ENCODE measurements around the gene MEOX1. TPM values are rescaled to one million over a fixed set of nuclear protein-coding genes. Genes with fewer than 3 reads are reported as not detected.
"Not testable (repeated sequence)": the region's sequence is repeated elsewhere in the genome, so short reads cannot be mapped to it uniquely, and the experiment has no call there.

Gene MEOX1
- total RNA-seq, 1 donor from 2014 or later: 0.10 TPM

GRCh38 chr17:43602556-43602955, 59.2 kb downstream of the MEOX1 start:
- DNase-seq (ENCODE audit: low spot score); intact Hi-C loops (cut with micrococcal nuclease): not testable (repeated sequence)

GRCh38 chr17:43601280-43602039, 60.3 kb downstream of the MEOX1 start:
- intact Hi-C loops (cut with micrococcal nuclease): no loop called here
- Mint-ChIP-seq H3K27ac (no peak overlapping the region), H3K27me3 (ENCODE audit: insufficient read depth) (peaks cover 6% of the 10 kb centered on the region), H3K36me3 (ENCODE audit: low read depth) (no peaks in the 10 kb centered on the region), H3K9me3 (no peaks in the 10 kb centered on the region), H3K4me3 (no peak overlapping the region), H3K4me1 (ENCODE audit: low read depth) (no peaks in the 10 kb centered on the region)
- no peak for DNase-seq (ENCODE audit: low spot score)

More at GRCh38 chr17:43602556-43602955, 59.2 kb downstream of the MEOX1 start:
- not testable (repeated sequence) for H3K27me3 Mint-ChIP-seq (ENCODE audit: insufficient read depth); H3K27ac Mint-ChIP-seq; H3K36me3 Mint-ChIP-seq (ENCODE audit: low read depth); H3K9me3 Mint-ChIP-seq; H3K4me3 Mint-ChIP-seq; H3K4me1 Mint-ChIP-seq (ENCODE audit: low read depth)

GRCh38 chr17:43599835-43600234, 61.9 kb downstream of the MEOX1 start:
- H3K27me3 Mint-ChIP-seq (ENCODE audit: insufficient read depth): peaks cover 6% of the 10 kb centered on the region
- H3K27ac Mint-ChIP-seq: no peak overlapping the region
- H3K9me3 Mint-ChIP-seq: no peaks in the 10 kb centered on the region
- no peaks in the 10 kb centered on the region for H3K36me3 Mint-ChIP-seq (ENCODE audit: low read depth)
- no peak for DNase-seq (ENCODE audit: low spot score)
- H3K4me1 Mint-ChIP-seq (ENCODE audit: low read depth): no peaks in the 10 kb centered on the region
- intact Hi-C loops (cut with micrococcal nuclease): no loop called here
- no peak overlapping the region for H3K4me3 Mint-ChIP-seq

GRCh38 chr17:43599046-43599395, 62.7 kb downstream of the MEOX1 start:
- H3K36me3 Mint-ChIP-seq (ENCODE audit: low read depth): no peaks in the 10 kb centered on the region
- H3K9me3 Mint-ChIP-seq: no peaks in the 10 kb centered on the region
- intact Hi-C loops (cut with micrococcal nuclease): no loop called here
- DNase-seq (ENCODE audit: low spot score): no peak
- H3K27me3 Mint-ChIP-seq (ENCODE audit: insufficient read depth): peaks cover 6% of the 10 kb centered on the region
- no peaks in the 10 kb centered on the region for H3K4me1 Mint-ChIP-seq (ENCODE audit: low read depth)
- no peak overlapping the region for H3K27ac Mint-ChIP-seq
- H3K4me3 Mint-ChIP-seq: no peak overlapping the region

- Mint-ChIP-seq H3K4me1 (ENCODE audit: low read depth) (no peaks in the 10 kb centered on the region), H3K36me3 (ENCODE audit: low read depth) (no peaks in the 10 kb centered on the region), H3K27me3 (ENCODE audit: insufficient read depth) (peaks cover 6% of the 10 kb centered on the region), H3K9me3 (no peaks in the 10 kb centered on the region), H3K27ac (no peak overlapping the region), H3K4me3 (no peak overlapping the region)
- intact Hi-C loops (cut with micrococcal nuclease): no loop called here
- no peak for DNase-seq (ENCODE audit: low spot score)
Measured at GRCh38 chr17:43598357-43599045, 63.2 kb downstream of the MEOX1 start.

GRCh38 chr17:43597624-43598356, 63.9 kb downstream of the MEOX1 start:
- DNase-seq (ENCODE audit: low spot score): no peak
- H3K36me3 Mint-ChIP-seq (ENCODE audit: low read depth): no peaks in the 10 kb centered on the region
- H3K27ac Mint-ChIP-seq: no peak overlapping the region
- intact Hi-C loops (cut with micrococcal nuclease): no loop called here
- H3K9me3 Mint-ChIP-seq: no peaks in the 10 kb centered on the region
- no peak overlapping the region for H3K4me3 Mint-ChIP-seq
- H3K27me3 Mint-ChIP-seq (ENCODE audit: insufficient read depth): peaks cover 4% of the 10 kb centered on the region
- no peaks in the 10 kb centered on the region for H3K4me1 Mint-ChIP-seq (ENCODE audit: low read depth)

- intact Hi-C loops (cut with micrococcal nuclease): no loop called here
- Mint-ChIP-seq H3K4me3 (no peak overlapping the region), H3K27me3 (ENCODE audit: insufficient read depth) (peaks cover 3% of the 10 kb centered on the region), H3K27ac (no peak overlapping the region), H3K9me3 (no peaks in the 10 kb centered on the region), H3K36me3 (ENCODE audit: low read depth) (no peaks in the 10 kb centered on the region), H3K4me1 (ENCODE audit: low read depth) (no peaks in the 10 kb centered on the region)
- no peak for DNase-seq (ENCODE audit: low spot score)
Measured at GRCh38 chr17:43595466-43595865, 66.3 kb downstream of the MEOX1 start.

GRCh38 chr17:43591779-43592562, 69.8 kb downstream of the MEOX1 start:
- intact Hi-C loops (cut with micrococcal nuclease): no loop called here
- no peak overlapping the region for H3K4me3 Mint-ChIP-seq
- no peaks in the 10 kb centered on the region for H3K27me3 Mint-ChIP-seq (ENCODE audit: insufficient read depth)
- H3K36me3 Mint-ChIP-seq (ENCODE audit: low read depth): no peaks in the 10 kb centered on the region
- H3K4me1 Mint-ChIP-seq (ENCODE audit: low read depth): no peaks in the 10 kb centered on the region
- no peak overlapping the region for H3K27ac Mint-ChIP-seq
- H3K9me3 Mint-ChIP-seq: no peaks in the 10 kb centered on the region
- no peak for DNase-seq (ENCODE audit: low spot score)

GRCh38 chr17:43591001-43591400, 70.7 kb downstream of the MEOX1 start:
- no peak for DNase-seq (ENCODE audit: low spot score)
- no peaks in the 10 kb centered on the region for H3K27me3 Mint-ChIP-seq (ENCODE audit: insufficient read depth)
- H3K4me3 Mint-ChIP-seq: no peak overlapping the region
- no peak overlapping the region for H3K27ac Mint-ChIP-seq
- H3K36me3 Mint-ChIP-seq (ENCODE audit: low read depth): no peaks in the 10 kb centered on the region
- no peaks in the 10 kb centered on the region for H3K9me3 Mint-ChIP-seq
- intact Hi-C loops (cut with micrococcal nuclease): no loop called here
- H3K4me1 Mint-ChIP-seq (ENCODE audit: low read depth): no peaks in the 10 kb centered on the region

Other genes with a start within 250 kb of the MEOX1 start
- 57.0 and 59.8 TPM in 2 replicates for gene DHX8, start 177.9 kb downstream of the MEOX1 start, total RNA-seq
- gene ETV4, start 115.6 kb downstream of the MEOX1 start, total RNA-seq: 6.9 and 8.1 TPM in 2 replicates
- gene SOST, start 96.9 kb upstream of the MEOX1 start, total RNA-seq: not detected in 2 replicates
- 11.7 and 12.0 TPM in 2 replicates for gene DUSP3, start 117.1 kb upstream of the MEOX1 start, total RNA-seq
- not detected in 2 replicates for gene CFAP97D1, start 118.5 kb upstream of the MEOX1 start, total RNA-seq
- 0.22 and 0.47 TPM in 2 replicates for gene MPP3, start 171.2 kb upstream of the MEOX1 start, total RNA-seq
- not detected in 2 replicates for gene CD300LG, start 185.3 kb upstream of the MEOX1 start, total RNA-seq
- 0.91 and 1.4 TPM in 2 replicates for gene MPP2, start 245.6 kb upstream of the MEOX1 start, total RNA-seq

All from activated T-helper 1 cell treated with anti-CD3 and anti-CD28 coated beads, Interleukin-12 subunit alpha, Interleukin-12 subunit beta, Interleukin-2, Interleukin-4 antibody, amounts not matched to agents 30 ng/mL and 10 ng/mL and 1 ng/mL, durations not matched to agents 14 hours and 24 hours and 36 hours (primary cell).